K562 (cell line): Measurements from ENCODE around the gene EIPR1. TPM values are rescaled to one million over a fixed set of nuclear protein-coding genes. Genes with fewer than 3 reads are reported as not detected.

ENCODE experiments used
- CBFA2T3 ChIP-seq: fragments of 450-650 bp; IDR thresholded peaks from 2 replicates; pipeline ENCODE4 v1.6.1; 2017
- DLX4 ChIP-seq: fragments of 250-450 bp; sonication (Bioruptor Pico); IDR thresholded peaks from 2 replicates; pipeline ENCODE4 v1.6.1; 2021; ENCODE audit warnings: mild to moderate bottlenecking
- DNMT1 ChIP-seq: fragments of 450-650 bp; IDR thresholded peaks from 2 replicates; pipeline ENCODE4 v1.6.1; 2016; ENCODE audit warnings: antibody characterized with exemption, mild to moderate bottlenecking
- FIP1L1 ChIP-seq: fragments of 200-400 bp; formaldehyde crosslinking; IDR thresholded peaks from 2 replicates; pipeline ENCODE4 v1.6.1; 2018; ENCODE audit warnings: mild to moderate bottlenecking, low read depth, low read length; ENCODE audit not compliant: poor library complexity, severe bottlenecking
- FOXM1 ChIP-seq, 2 experiments: fragments of 450-650 bp in 1 of 2; sonication (generic) in 1 of 2; formaldehyde crosslinking in 1 of 2; IDR thresholded peaks; 2 replicates each; pipeline versions ENCODE4 v1.6.1 to v1.9.0; 2017 to 2022; ENCODE audit warnings: low read depth in 2 of 2, mild to moderate bottlenecking in 2 of 2, missing genetic modification reagents in 1 of 2, moderate library complexity in 1 of 2
- IRF1 ChIP-seq: sonication (generic); formaldehyde crosslinking; IDR thresholded peaks from 2 replicates; pipeline ENCODE4 v1.8.0; 2022; ENCODE audit warnings: missing genetic modification reagents, mild to moderate bottlenecking, borderline replicate concordance
- MCM3 ChIP-seq: fragments of 450-650 bp; IDR thresholded peaks from 2 replicates; pipeline ENCODE4 v1.6.1; 2016
- MXD1 ChIP-seq: fragments of 250-450 bp; sonication (Bioruptor Pico); IDR thresholded peaks from 2 replicates; pipeline ENCODE4 v1.8.0; 2021; ENCODE audit warnings: borderline replicate concordance, mild to moderate bottlenecking, moderate library complexity; ENCODE audit not compliant: poor library complexity, severe bottlenecking
- MXI1 ChIP-seq: IDR thresholded peaks from 2 replicates; pipeline ENCODE4 v1.6.1; 2011; ENCODE audit warnings: low read depth, mild to moderate bottlenecking, improper control_type of control experiment, low read length
- NFE2 ChIP-seq: IDR thresholded peaks from 2 replicates; pipeline ENCODE4 v1.6.1; 2014; ENCODE audit warnings: antibody characterized with exemption, low read depth
- SP1 ChIP-seq: sonication (generic); formaldehyde crosslinking; IDR thresholded peaks from 2 replicates; pipeline ENCODE4 v1.8.1; 2022; ENCODE audit warnings: mild to moderate bottlenecking, missing genetic modification reagents
- SRSF9 ChIP-seq: fragments of 200-400 bp; formaldehyde crosslinking; IDR thresholded peaks from 2 replicates; pipeline ENCODE4 v1.6.1; 2017; ENCODE audit warnings: low read depth, low read length, borderline replicate concordance
- TFAP4 ChIP-seq: sonication (generic); formaldehyde crosslinking; IDR thresholded peaks from 2 replicates; pipeline ENCODE4 v1.8.0; 2022; ENCODE audit warnings: missing genetic modification reagents, mild to moderate bottlenecking, moderate library complexity, borderline replicate concordance
- ZFP30 ChIP-seq: fragments of 250-450 bp; sonication (Bioruptor Pico); IDR thresholded peaks from 2 replicates; pipeline ENCODE4 v1.8.0; 2022; ENCODE audit warnings: moderate library complexity, mild to moderate bottlenecking, inconsistent platforms, borderline replicate concordance
- ZNF407 ChIP-seq: fragments of 450-650 bp; IDR thresholded peaks from 2 replicates; pipeline ENCODE4 v1.6.1; 2016; ENCODE audit warnings: low read depth
- polyA plus RNA-seq, 8 experiments: library from polyadenylated mRNA; depleted of rRNA in 4 of 8; stranded (reverse) in 5 of 8; unstranded in 3 of 8; fragments of >200 nt; fragmentation: Nextera tagmentation in 2 of 8; fragmentation: Illumina TruSeq in 1 of 8; extraction: Ambion mirVana in 2 of 8; extraction: Trizol in 1 of 8; gene quantifications; 2 replicates each; pipeline versions ENCODE4 v1.2.1 to v1.2.3, GENCODE V29; 2011 to 2014; ENCODE audit warnings: inconsistent platforms in 1 of 8, missing spikeins in 1 of 8
- total RNA-seq, 7 experiments: library from RNA; depleted of rRNA in 6 of 7; stranded (reverse); fragments of >200 nt in 6 of 7; fragmentation: Illumina TruSeq in 2 of 7; extraction: Trizol in 2 of 7; gene quantifications; 2 replicates each; pipeline versions ENCODE4 v1.2.1 to v1.2.3, GENCODE V29; 2011 to 2021; ENCODE audit warnings: low replicate concordance in 1 of 7

The EIPR1 gene
- total and polyA plus RNA-seq, 9 of the 15 experiments (the other 6 are each of a cell fraction or from before 2014, with no cell fraction given), result 19.9 to 54.4 (median 35.9) TPM

DNA sequence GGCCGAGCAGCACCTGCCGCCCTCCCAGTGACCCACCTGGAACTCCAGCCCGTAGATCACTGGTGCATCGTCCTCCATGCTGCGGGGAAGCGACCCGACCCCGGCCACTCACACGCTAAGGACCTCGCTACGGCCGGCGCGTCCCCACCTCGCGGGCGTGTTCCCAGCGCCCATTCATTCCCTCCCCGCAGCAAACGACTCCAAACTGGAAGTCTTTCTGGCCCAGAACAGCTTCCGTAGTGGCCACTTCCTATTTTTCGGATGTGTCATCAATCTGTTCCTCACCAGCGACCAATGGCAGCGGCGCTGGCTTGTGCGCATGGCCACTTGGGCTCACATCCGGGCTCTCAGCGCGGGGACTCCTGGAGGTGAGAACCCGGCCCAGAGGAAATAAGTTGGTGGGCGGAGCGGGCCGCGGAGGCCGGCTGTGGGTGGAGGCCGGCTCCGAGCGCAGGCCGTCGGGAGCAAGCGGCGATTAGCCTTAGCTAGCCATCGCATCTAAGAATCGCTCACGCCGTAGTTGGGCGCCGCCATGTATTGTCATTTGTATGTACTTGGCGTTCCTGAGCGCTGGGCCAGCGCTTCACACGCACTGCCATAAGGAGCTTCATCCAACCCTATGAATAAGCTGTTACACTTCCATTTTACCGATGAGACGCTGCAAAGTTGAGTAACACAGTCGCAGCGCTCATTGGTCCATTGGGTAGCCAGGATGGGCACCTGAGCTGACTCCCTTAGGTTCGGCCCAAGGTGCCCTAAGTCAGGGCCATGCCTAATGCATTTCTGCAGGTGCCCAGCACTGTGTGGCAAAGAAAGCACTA is at the start of gene EIPR1 (continued):
- TF ChIP-seq DLX4 (no peak), MXI1 (peak; percentile 43; the same call in 1 of the 2 replicates), MCM3 (no peak), IRF1 (CRISPR knock-in tag) (0 out of 2 replicates have a peak, but pooled peaks have one; percentile 2), FIP1L1 (peak; percentile 77), SP1 (CRISPR knock-in tag) (peak; percentile 62; the same call in 1 of the 2 replicates), MXD1 (CRISPR knock-in tag) (no peak), CBFA2T3 (peak; percentile 4; the same call in 1 of the 2 replicates), ZFP30 (CRISPR knock-in tag) (no peak), DNMT1 (no peak), TFAP4 (CRISPR knock-in tag) (peak; percentile 76; the same call in 1 of the 2 replicates), FOXM1 (IDR thresholded peaks at IDR 0.05; ENCODE audit: low read depth) (peak; percentile 40; the same call in 1 of the 2 replicates), FOXM1 (CRISPR knock-in tag; IDR thresholded peaks at IDR 0.05; ENCODE audit: low read depth) (no peak), NFE2 (0 out of 2 replicates have a peak, but pooled peaks have one; percentile 41), SRSF9 (no peak), ZNF407 (peak; percentile 98)
